Panc1 (cell line): ENCODE measurements around the gene SNRPD3. TPM values are rescaled to one million over a fixed set of nuclear protein-coding genes. Genes with fewer than 3 reads are reported as not detected.

Experiments
- ATAC-seq: fragments of 200-7000 bp; cut with Tn5 transposase; 2 replicates; pipeline ENCODE4 v1.9.1; 2020; ENCODE audit warnings: mild to moderate bottlenecking, moderate library complexity
- BruUV-seq: library from RNA; stranded (reverse); fragments of 400-500 nt; replicated peaks from 2 replicates; lab custom pipeline; 2021; lab: Mats Ljungman, UMichigan
- CTCF ChIA-PET: fragments of 300-600 bp; sonication (Branson Sonifier 250); formaldehyde crosslinking; loops from one replicate; lab custom pipeline; 2022; ENCODE audit warnings: antibody characterized with exemption; lab: Charles Lee
- POLR2A ChIA-PET: fragments of 300-600 bp; sonication (Branson Sonifier 250); formaldehyde crosslinking; loops from one replicate; lab custom pipeline; 2022; ENCODE audit warnings: antibody characterized with exemption; lab: Charles Lee
- DNase-seq: peaks from one replicate; pipeline ENCODE4 v3.0.0-alpha.2; 2010; ENCODE audit warnings: low read depth, low spot score
- H3K27ac ChIP-seq: 2 replicates; pipeline ENCODE4 v1.5.1; 2011; ENCODE audit warnings: mild to moderate bottlenecking, low read length, inconsistent platforms
- H3K27me3 ChIP-seq: fragments of 200-500 bp; sonication (Bioruptor generic); 2 replicates; pipeline ENCODE4 v1.6.0; 2014; ENCODE audit warnings: low read length, inconsistent platforms; ENCODE audit not compliant: control insufficient read depth, insufficient read depth
- H3K36me3 ChIP-seq: fragments of 200-500 bp; sonication (Bioruptor generic); 2 replicates; pipeline ENCODE4 v1.5.1; 2014; ENCODE audit warnings: inconsistent platforms, mild to moderate bottlenecking, low read length, moderate library complexity; ENCODE audit not compliant: control insufficient read depth, insufficient read depth
- H3K4me1 ChIP-seq: 2 replicates; pipeline ENCODE4 v1.5.1; 2011; ENCODE audit warnings: inconsistent platforms, mild to moderate bottlenecking, low read length, moderate library complexity; ENCODE audit not compliant: control insufficient read depth, insufficient read depth
- H3K4me3 ChIP-seq, 2 experiments: 2 replicates each; pipeline ENCODE4 v1.5.1; 2011 to 2012; ENCODE audit warnings: low read depth in 2 of 2, low read length in 2 of 2, mild to moderate bottlenecking in 2 of 2, inconsistent platforms in 1 of 2, moderate library complexity in 1 of 2
- H3K9me3 ChIP-seq: fragments of 200-500 bp; sonication (Bioruptor generic); 2 replicates; pipeline ENCODE4 v1.5.1; 2014; ENCODE audit warnings: low read depth, mild to moderate bottlenecking, inconsistent platforms, low read length, moderate library complexity; ENCODE audit not compliant: control insufficient read depth, insufficient read depth
- CTCF ChIP-seq: fragments of 450-650 bp; IDR thresholded peaks from 2 replicates; pipeline ENCODE4 v1.5.1; 2017; ENCODE audit warnings: mild to moderate bottlenecking
- POLR2AphosphoS5 ChIP-seq: IDR thresholded peaks from 2 replicates; pipeline ENCODE4 v1.6.1; 2012; ENCODE audit warnings: mild to moderate bottlenecking, low read depth, low read length, moderate library complexity
- REST ChIP-seq, 2 experiments: IDR thresholded peaks; 2 replicates each; pipeline ENCODE4 v1.6.1; 2011 to 2012; ENCODE audit warnings: low read depth in 2 of 2, control low read depth in 1 of 2, low read length in 1 of 2, mild to moderate bottlenecking in 1 of 2, moderate library complexity in 1 of 2; ENCODE audit not compliant: insufficient read depth in 1 of 2
- SIN3A ChIP-seq: IDR thresholded peaks from 2 replicates; pipeline ENCODE4 v1.6.1; 2012; ENCODE audit warnings: low read depth, mild to moderate bottlenecking, low read length, moderate library complexity, borderline replicate concordance; ENCODE audit not compliant: insufficient read depth
- TCF7L2 ChIP-seq: IDR thresholded peaks from 2 replicates; pipeline ENCODE4 v1.6.1; 2011; ENCODE audit warnings: mild to moderate bottlenecking, low read depth, low read length, inconsistent platforms
- in situ Hi-C: cut with HindIII; loops from 2 replicates; pipeline ENCODE4 v1.10.0; 2016; ENCODE audit warnings: low sequenced_read_pairs, low pct_unique_long_range_greater_than_20kb
- intact Hi-C: fragments of 100-400 bp; cut with micrococcal nuclease; formaldehyde crosslinking; loops from one replicate; pipeline ENCODE4 v1.10.0; 2022; ENCODE audit not compliant: unreplicated experiment
- total RNA-seq: library from RNA; stranded (reverse); gene quantifications from one replicate; pipeline ENCODE4 v1.2.1, GENCODE V29; 2021; ENCODE audit not compliant: unreplicated experiment

SNRPD3 gene
- total RNA-seq, 1 experiment from 2014 or later, result 89.4 TPM

GRCh38 chr22:24585461-24585860 lies 29.7 kb downstream of the SNRPD3 start:
- Histone ChIP-seq H3K4me1 (no peaks in the 10 kb centered on the region), H3K27ac (no peak overlapping the region), H3K36me3 (no peaks in the 10 kb centered on the region), H3K27me3 (no peaks in the 10 kb centered on the region), H3K9me3 (no peaks in the 10 kb centered on the region), H3K4me3 (no peak overlapping the region)
- DNase-seq (no peak), ATAC-seq (no peak)
- in situ Hi-C loops, result no loop called here
- ChIA-PET POLR2A (no interaction called here), CTCF (interaction anchor here (0.7 kb wide), 1 partner anchor 210 kb away, joined by 3 read pairs; no protein-coding TSS in a partner anchor)
- BruUV-seq, result no TSS peak
- TF ChIP-seq POLR2AphosphoS5, result no peak
- no peak for TF ChIP-seq CTCF
- no peak for TF ChIP-seq TCF7L2
- TF ChIP-seq SIN3A, result no peak
- TF ChIP-seq REST (IDR thresholded peaks at IDR 0.05; ENCODE audit: insufficient read depth in 1 of 2, low read depth in 2 of 2, low read length in 1 of 2), result no peak
- intact Hi-C loops, result no loop called here

GRCh38 chr22:24585927-24586546 lies 30.2 kb downstream of the SNRPD3 start:
- Histone ChIP-seq H3K27me3 (no peaks in the 10 kb centered on the region), H3K9me3 (no peaks in the 10 kb centered on the region), H3K4me3 (no peak overlapping the region), H3K4me1 (no peaks in the 10 kb centered on the region), H3K36me3 (no peaks in the 10 kb centered on the region), H3K27ac (no peak overlapping the region)
- POLR2A ChIA-PET, result no interaction called here
- in situ Hi-C loops, result no loop called here
- no TSS peak for BruUV-seq
- TF ChIP-seq TCF7L2, result no peak
- no peak for TF ChIP-seq CTCF
- no peak for TF ChIP-seq SIN3A
- no peak for TF ChIP-seq POLR2AphosphoS5
- no peak for TF ChIP-seq REST (IDR thresholded peaks at IDR 0.05; ENCODE audit: insufficient read depth in 1 of 2, low read depth in 2 of 2, low read length in 1 of 2)
- no peak for ATAC-seq
- CTCF ChIA-PET, result no interaction called here
- intact Hi-C loops, result no loop called here
- DNase-seq, result no peak
